ENCODE results near the gene ARAP1.

DNA sequence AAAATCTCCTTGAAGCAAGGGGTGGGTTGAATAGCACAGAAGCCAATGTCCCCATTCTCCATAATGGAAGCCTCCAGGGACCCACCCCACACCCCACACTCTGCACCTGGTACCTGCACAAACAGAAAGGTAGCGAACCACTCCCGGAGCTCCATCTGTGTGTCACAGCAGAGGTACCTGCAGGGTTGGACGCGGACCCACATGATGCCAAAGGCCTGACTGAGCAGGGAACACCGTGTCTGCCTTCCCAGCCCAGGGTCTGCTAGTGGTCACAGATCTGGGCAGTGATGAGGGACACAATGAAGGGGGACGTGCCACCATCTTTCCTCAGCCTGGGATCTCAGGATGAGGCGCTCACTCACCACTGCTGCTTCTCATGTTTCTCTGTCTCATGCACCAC lies 64.9 kb downstream of the ARAP1 start:
- TF ChIP-seq POLR2AphosphoS5 (IDR thresholded peaks at IDR 0.05) (no peak), POLR2A (IDR thresholded peaks at IDR 0.05) (no peak)
- TF ChIP-seq, protein P1, sequence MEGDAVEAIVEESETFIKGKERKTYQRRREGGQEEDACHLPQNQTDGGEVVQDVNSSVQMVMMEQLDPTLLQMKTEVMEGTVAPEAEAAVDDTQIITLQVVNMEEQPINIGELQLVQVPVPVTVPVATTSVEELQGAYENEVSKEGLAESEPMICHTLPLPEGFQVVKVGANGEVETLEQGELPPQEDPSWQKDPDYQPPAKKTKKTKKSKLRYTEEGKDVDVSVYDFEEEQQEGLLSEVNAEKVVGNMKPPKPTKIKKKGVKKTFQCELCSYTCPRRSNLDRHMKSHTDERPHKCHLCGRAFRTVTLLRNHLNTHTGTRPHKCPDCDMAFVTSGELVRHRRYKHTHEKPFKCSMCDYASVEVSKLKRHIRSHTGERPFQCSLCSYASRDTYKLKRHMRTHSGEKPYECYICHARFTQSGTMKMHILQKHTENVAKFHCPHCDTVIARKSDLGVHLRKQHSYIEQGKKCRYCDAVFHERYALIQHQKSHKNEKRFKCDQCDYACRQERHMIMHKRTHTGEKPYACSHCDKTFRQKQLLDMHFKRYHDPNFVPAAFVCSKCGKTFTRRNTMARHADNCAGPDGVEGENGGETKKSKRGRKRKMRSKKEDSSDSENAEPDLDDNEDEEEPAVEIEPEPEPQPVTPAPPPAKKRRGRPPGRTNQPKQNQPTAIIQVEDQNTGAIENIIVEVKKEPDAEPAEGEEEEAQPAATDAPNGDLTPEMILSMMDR (IDR thresholded peaks at IDR 0.05) = no peak

Measured in sigmoid colon (tissue), 4 donors.